ENCODE data around the gene PIK3CB. TPM values are rescaled to one million over a fixed set of nuclear protein-coding genes. Genes with fewer than 3 reads are reported as not detected.

PIK3CB gene
- total RNA-seq, 1 donor from 2014 or later, result 18.5 TPM

DNA sequence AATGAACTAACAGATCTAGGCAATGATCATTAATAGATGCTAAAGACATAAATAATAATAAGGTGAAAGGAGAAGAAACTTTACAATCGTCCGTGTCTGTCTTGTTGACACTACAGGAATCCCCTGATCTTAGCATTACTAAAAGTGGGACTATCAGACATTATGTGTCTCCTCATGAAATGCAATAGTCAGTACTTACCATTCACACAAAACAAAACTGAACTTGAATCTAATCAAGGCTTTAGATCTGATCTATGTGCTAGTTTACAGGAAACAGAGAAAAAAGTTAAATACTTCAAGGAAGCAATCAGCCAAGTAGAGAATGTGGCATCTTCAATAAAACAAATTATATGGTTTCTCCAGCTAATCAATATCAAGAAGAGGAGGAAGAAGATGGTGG is 73.7 kb downstream of the PIK3CB start:
- no peak for DNase-seq (ENCODE audit: low spot score)

DNA sequence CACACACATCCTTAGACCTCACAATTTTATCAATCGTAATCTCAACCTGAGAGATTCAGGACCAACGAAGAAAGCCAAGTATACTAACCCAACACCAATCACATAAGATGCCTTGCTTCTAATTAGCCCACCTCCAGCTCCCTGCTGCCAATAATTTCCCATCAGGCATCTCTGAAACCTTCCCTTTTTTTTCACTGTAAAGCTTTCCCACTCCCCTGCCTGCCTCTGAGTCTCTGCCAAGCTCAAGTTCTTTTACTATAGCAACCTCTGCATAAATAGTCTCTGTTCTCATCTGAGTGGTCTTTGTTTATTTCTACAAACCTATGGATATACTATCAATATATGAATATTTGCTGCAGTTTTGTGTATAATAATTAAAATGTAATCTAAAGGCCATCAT is 86.5 kb downstream of the PIK3CB start:
- DNase-seq (ENCODE audit: low spot score), result no peak

DNA sequence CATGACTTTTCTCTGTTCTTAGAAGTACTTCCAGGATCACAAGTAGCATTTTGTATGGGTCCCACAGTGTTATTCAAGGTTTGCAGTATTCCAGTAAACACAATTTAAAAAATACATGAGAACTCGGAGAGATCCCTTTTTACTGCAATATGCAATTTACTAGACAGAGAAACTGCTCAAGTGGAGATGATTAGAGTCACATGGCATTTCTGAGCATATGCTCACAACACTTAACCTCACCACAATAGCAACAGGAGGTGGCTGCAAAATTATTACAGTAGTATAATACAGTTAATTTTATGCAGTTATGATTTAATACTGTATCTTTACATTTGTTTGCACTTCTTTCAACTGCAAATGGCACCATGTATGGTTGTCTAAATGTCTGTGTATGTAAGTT is 87.5 kb downstream of the PIK3CB start:
- DNase-seq (ENCODE audit: low spot score), result no peak

DNA sequence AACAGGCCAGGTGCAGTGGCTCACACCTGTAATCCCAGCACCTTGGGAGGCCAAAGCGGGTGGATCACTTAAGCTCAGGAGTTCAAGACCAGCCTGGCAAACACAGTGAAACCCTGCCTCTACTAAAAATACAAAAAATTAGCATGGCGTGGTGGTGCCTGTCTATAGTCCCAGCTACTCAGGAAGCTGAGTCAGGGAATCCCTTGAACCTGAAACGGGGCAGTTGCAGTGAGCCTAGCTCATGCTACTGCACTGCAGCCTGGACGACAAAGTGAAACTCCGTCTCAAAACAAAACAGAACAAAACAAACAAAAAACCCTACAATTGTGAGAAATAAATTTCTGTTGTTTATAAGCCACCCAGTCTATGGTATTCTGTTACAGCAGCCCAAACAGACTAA is 94.7 kb downstream of the PIK3CB start:
- no peak for DNase-seq (ENCODE audit: low spot score)

DNA sequence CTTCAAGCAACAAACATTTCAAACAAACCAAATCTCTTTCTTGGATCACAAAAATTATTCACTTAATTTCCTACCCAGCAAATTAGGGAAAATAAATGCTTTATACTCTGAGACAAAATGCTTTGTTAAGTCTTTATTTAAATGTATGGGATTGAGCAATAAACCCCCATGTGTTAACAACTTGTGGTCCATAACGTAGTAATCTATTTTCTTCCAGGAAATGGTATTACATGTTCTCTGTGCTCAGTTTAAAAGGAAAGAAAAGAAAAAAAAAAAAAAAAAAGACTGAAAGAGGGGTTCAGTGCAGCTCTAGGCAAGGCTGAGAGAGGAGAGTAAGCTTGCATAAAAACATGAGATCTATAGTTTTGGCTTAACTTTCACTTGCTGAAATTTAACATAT is 102.3 kb downstream of the PIK3CB start:
- no peak for DNase-seq (ENCODE audit: low spot score)

DNA sequence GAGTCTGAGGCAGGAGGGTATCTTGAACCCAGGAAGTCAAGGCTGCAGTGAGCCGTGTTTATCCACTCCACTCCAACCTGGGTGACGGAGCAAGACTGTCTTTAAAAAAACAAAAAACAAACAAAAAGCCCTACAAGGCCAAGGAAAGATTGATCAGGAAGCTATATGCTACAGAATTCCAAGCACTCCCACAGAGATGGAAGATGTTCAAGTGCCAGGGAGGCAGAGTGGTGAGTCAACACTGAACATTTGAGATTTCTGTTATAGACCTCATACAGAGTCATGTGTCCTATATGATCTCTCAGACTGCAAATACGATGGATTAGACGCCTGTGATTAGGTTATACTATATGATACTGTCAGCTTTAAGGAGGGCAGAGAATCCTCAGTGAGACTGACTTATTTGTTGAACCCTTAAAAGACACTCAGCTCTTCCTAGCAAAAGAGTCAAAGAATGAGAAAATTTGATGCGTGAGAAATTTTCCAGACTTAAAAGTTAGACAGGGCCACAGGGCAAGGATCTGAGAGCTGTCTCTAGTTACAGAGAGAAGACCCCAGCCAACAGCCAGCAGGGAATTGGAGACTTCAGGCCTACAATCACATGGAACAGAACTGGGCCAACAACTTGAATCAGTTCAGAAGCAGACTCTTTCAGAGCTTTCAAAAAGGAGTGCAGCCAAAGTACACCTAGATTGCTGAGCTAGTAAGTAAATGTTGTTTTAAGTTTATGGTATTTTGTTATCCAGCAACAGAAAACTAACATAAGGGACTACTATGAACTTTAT is 107.6 kb downstream of the PIK3CB start:
- peak; percentile 34 for DNase-seq (ENCODE audit: low spot score)

DNA sequence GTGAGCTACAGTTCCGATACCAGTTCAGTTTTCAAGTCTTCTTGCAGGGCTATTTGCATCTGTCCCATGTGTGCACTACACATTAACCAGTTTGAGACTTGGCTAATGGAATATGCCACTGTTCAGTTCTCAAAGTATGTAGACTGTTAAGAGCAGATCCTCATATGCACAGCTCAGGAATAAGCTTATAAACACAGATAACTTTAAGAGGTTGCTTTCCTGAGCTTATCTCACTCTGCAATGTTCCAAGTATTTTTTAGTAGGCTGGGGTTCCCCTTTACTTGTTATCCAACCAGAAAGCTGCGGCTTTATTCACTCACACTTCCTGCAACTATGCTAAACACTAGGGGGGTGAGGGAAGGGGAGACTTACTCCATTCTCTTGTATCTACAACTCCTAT is 108.7 kb downstream of the PIK3CB start:
- DNase-seq (ENCODE audit: low spot score), result peak; percentile 53

DNA sequence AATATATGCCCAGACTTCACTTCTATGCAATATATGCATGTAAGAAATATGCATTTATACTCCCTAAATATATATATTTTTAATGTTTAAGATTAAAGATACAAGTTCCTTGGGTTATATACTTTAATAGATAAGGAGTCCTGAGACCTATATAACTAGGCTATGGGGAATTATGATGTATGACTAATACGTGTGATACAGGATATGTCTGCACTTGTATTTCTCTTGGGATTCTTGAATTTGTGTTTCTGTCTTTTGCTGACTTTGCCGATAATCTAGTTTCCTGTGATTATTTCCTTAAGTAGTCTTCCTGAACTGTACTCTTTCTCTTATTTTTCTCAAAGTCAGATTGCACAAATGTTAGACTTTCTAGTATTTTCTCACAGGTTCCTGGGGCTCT is 109.6 kb downstream of the PIK3CB start:
- no peak for DNase-seq (ENCODE audit: low spot score)

DNA sequence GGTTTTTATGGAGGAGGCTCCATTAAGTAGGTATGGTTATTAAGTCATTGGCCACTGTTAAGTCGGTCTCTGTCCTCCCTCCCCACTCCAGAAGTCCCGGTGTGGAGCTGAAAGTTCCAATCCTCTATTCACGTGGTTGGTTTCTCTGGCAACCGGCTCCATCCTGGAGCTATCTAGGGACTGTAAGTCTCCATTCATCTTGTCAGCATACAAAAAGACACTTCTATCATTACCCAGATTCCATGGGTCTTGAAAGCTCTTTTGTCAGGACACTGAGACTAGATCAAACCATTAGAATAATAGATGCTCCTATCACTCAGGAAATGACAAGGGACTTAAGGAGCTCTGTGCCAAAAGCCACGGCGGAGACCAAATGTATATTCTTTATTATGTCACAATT is 110.3 kb downstream of the PIK3CB start:
- DNase-seq (ENCODE audit: low spot score), result no peak

DNA sequence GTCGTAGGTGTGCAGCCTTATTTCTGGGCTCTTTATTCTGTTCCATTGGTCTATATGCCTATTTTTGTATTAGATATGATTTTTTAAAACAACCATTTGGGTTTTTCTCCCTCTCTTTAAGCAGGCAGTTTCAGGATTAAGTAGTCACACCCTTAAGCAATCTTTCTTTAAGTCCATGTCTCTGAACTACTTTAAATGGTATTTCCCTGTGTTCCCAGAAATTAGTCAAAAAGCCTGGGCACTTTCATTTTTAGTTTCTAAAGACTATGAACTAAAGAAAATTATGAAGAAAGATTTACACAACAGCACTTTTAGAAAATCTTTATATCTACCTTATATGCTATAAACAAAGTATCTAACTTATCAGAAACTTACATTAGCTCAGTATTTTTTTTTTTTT is 115.9 kb downstream of the PIK3CB start:
- DNase-seq (ENCODE audit: low spot score), result no peak

DNA sequence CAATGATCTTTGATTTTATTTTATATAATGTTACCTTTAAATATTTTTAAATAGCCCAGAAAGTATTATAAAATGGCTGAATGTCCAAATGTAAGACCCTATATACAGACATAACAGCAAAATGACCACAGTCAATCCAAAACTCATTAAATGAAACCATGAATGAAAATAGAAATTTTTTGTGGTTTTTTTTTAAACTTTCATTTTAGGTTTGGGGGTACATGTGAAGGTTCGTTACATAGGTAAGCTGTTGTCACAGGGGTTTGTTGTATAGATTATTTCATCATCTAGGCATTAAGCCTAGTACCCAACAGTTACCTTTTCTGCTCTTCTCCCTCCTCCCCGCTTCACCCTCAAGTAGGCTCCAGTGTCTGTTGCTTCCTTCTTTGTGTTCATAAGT is 117.4 kb downstream of the PIK3CB start:
- no peak for DNase-seq (ENCODE audit: low spot score)

DNA sequence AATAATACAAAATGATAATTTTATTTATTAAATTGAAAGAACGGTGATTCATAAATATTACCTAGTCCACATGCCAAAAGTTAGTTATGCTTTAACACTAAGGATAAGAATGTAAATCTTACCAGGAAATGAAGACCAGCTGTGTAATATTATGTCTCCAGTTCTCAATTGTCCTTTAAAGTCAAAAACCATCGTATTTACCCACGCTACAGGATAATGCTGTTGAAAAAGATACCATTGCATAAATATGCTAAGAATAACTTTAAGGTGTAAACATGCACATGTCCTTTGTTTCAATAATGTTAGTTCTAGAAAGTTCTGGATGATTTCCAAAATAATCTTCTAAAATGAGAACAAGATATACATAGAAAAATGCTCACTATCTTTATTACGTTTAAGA is 122.6 kb downstream of the PIK3CB start:
- DNase-seq (ENCODE audit: low spot score), result no peak

DNA sequence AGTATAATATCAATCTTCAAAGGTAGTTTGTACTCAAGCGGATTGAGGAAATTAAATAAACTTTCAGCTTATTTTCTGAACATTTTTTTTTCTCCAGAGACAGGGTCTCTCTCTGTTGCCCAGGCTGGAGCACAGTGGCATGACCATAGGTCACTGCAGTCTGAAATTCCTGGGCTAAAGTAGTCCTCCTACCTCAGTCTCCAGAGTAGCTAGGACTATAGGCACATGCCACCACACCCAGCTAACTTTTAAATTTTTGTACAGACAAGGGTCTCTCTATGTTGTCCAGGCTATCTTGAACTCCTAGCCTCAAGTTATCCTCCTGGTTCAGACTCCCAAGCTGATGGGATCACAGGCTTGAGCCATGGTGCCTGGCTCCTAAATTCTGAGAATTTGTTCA is 129.1 kb downstream of the PIK3CB start:
- no peak for DNase-seq (ENCODE audit: low spot score)

DNA sequence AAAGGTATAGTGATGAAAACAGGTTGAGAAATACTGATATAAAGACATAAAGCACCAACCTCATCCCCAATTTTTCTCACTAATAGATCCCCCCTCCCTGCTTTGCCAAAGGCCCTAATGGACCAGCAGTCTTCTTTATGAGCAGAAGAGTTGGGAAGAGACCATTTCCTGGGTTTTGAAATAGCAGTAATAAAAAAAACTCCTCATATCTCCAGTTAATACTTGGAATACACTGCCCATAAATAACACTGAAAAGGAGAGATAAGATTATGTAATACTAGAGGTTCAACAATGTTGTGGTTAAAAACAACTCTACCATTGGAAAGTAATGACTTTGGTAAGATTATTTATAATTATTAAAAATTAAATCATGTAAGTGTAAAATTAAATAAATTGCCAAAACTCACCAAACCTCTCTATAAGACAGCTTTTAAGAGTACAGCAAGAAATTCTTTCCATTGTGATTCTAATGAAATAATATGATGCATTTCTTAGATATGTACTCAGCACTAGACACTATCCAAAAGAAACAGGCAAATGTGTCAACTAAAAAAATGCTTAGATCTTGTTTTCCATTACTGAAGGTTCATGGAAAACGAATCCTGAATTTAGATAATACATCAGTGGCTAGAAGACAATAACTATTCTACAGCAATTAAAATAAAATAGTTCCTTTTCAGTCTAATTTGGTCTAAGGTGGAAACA is 137.9 kb downstream of the PIK3CB start:
- peak; percentile 53 for DNase-seq (ENCODE audit: low spot score)

DNA sequence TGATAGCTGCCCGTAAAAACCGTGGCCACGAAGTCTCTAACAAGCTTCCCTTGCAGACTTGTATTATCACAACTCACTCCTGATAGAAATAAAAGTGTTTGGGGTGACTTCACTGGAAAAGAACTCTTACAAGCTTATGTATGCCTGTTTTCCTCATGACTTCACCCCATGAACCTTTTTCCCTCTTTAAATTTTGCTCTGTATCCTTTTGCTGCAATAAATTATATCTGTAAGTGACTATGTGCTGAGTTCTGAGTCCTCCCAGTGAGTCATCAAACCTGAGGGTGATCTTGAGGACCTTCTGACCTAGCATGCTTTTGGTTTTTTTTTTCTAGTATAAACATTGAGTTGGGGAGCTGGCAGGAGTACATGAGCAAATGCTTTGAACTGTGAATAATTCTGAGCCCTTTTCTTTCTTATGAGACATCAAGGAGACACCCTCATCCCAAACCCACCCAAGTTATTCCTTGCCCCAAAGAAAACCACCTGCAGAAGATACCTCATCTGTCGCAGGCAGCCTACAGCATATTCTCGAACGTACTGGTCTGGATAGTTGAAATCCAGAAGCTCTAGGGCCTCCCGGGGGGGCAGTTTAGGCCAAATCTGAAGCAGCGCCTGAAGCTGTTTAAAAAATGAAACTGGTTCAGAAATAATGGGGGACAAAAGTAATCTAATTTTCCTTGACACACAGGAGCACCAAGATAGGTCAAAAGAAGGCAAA is 140.3 kb downstream of the PIK3CB start:
- peak; percentile 85 for DNase-seq (ENCODE audit: low spot score)

DNA sequence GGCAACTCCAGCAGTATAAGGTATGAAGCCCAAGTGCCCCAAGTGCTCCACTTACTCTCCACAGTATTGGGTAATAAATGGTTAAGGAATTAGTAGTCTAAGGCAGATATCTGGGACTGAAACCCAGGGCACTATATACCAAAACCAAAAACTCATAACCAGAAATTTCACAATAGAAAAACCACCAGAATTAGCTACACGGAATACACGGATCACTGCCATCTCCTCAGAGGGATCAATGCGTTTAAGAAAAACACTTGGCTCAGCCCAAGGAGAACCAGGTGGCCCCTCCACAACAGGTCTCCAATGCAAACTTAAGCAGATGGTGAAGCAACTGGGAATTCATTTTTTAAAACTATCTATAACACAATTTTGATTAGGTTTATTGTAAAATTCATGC is 142.6 kb downstream of the PIK3CB start:
- DNase-seq (ENCODE audit: low spot score), result no peak

DNA sequence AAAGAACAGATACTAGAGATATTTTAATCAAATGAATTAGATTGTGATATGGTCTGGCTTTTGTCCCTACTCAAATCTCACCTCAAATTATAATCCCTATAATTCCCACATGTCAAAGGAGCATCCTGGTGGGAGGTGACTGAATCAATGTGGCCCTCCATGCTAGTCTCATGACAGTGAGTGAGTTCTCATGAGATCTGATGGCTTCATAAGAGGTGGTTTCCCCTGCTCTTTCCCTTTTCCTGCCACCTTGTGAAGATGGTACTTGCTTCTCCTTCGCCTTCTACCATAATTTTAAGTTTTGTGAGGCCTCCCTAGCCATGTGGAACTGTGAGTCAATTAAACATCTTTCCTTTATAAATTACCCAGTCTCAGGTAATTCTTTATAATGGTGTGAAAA is 143.4 kb downstream of the PIK3CB start:
- no peak for DNase-seq (ENCODE audit: low spot score)

DNA sequence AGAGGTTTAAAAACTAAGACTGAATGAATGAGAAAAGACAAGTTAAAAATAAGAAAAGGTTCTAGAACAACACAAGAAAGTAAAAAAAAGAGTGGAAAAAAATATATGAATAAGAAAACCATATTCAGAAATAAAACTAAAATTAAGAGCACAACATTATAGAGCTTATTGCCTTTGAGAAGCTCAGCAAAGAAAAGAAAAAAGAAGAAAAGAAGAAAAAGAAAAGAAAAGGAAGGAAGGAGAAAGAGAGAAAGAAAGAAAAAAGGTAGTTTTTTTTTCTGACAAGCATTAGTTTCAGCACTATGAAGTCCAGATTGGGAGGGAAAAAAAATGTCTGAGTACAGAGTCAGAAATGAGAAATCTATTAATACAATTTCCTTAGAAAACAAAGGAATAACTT is 144.7 kb downstream of the PIK3CB start:
- no peak for DNase-seq (ENCODE audit: low spot score)

DNA sequence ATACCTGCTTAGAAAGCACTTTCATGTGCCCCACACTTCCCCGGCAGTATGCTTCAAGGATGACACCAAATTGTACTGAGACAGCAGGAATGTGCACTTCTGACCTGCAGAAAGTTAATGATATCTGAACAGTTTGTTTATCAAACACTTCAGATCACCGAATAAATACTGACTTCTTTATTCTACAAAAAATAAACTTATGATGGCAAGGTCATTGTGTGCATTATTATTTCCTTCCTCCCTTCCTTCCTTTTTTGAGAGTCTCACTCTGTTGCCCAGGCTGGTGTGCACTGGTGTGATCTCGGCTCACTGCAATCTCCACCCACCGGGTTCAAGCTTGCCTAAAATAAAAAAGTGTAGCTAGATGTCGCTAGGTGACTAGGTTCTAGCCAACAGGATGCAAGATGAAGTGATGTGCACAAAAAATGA is 145.8 kb downstream of the PIK3CB start:
- no peak for DNase-seq (ENCODE audit: low spot score)

DNA sequence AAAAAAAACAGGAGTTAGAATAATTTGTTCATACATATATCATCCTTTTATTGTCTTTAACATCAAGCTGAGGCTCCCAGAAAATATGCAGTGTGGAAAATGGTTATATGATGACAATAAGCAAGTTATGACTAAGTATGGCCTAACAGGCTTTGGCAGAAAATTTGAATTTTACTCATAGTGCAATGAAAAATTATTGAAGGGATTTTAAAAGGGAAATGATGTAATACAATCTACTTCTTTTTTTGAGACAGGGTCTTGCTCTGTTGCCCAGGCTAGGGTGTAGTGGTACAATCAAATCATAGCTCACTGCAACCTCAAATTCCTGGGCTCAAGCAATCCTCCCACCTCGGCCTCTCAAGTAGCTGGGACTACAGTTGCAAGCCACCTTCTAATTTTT is 147.5 kb downstream of the PIK3CB start:
- DNase-seq (ENCODE audit: low spot score), result no peak

DNA sequence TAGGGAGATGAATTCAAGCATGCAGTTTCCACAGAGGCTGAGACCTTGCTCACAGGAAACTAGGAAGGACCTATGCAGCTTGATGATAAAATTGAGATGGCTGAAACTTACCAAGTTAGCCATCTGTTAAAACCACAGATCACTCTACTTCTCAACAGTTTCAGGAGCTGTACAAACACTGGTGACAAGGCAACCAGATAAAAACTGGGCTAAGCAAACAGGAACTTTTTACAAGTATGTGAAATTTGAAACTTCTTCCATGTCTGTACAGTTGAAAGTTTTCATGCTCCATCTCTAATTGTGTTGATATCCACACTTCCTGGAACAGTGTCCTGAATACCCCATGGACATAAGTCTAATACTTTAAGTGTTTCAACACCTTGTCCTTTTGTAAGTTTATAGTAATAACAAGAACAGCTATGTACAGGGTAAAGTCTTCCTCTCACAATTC is 147.9 kb downstream of the PIK3CB start:
- no peak for DNase-seq (ENCODE audit: low spot score)

DNA sequence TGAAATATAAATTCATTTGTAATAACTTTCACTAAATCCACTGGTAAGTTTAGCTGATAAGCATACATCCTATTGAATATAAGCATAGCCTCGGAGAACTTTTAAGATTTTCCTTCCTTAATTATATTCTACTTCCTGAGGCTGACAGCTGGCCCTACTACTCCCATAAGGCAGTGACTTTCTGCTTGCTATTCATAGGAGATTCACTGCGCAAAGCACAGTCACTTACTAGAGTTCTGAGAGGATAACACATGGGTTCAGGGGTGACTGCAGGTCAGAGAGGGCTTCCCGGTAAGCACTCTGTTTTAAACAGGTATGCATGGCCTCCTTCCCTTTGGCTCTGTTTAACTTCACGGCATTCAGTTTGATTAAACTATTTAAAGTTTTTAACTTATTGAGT is 150.3 kb downstream of the PIK3CB start:
- no peak for DNase-seq (ENCODE audit: low spot score)

DNA sequence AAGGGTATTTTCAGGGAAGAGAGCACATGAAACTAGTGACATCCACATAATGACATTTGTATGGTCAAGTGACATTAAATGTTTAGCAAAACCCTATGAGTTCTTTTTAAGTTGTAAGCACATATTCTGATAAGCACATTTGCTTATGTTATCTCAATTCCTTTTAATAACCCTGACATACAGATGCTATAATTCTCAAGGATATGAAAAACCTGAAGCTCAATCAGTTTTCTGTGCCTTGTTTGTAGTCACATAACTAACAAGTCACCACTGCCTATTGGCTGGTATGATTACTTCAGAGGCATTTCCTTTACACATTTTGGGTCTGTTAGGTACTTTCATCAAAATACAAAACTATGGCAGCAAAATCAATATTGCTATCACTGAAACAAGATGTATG is 152.1 kb downstream of the PIK3CB start:
- DNase-seq (ENCODE audit: low spot score), result no peak
